Measurements from ENCODE around the gene TRPM7. TPM values are rescaled to one million over a fixed set of nuclear protein-coding genes. Genes with fewer than 3 reads are reported as not detected.

The TRPM7 gene
- total RNA-seq, 1 experiment from 2014 or later = 35.1 TPM

DNA sequence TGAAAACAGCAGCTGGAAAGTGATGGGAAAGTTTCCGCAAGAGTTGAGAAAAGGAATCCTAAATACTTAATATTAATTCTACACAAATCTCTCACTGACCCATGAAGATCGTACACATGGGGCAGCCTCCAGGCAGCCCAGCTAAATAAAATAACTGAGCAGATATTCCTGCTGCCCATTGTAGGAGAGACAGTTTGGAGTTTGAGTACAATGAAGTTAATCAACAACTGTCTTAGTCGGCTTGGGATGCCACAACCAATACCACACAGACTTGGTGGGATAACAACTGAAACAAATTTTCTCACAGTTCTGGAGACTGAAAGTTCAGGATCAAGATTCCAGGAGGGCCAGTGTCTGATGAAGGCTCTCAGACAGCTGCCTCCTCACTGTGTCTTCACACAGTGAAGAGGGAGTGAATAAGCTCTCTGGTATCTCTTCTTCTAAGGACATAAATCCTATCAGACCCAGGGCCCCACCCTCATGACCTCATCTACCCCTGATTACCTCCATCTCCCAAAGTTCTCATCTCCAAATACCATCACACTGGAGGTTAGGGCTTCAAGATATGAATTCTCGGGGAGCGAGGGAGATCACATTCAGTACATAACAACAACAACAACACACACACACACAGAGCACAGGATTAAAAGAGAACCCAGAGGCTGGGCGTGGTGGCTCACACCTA lies 9.7 kb downstream of the TRPM7 start:
- H4K91ac ChIP-seq (ENCODE audit: insufficient read length, low read depth, low read length) = no peak overlapping the region
- H3K9me3 ChIP-seq (ENCODE audit: control insufficient read depth, low read depth, low read length) = no peaks in the 10 kb centered on the region
- no peak overlapping the region for H3K27ac ChIP-seq (ENCODE audit: insufficient read length, low read depth, low read length)
- H3T11ph ChIP-seq (ENCODE audit: low read length) = no peak overlapping the region
- Mint-ChIP-seq H3K9me3 (no peaks in the 10 kb centered on the region; a peak in 1 of 5 replicates), H3K36me3 (ENCODE audit: insufficient read depth in 1 of 3, low read depth in 3 of 3) (peaks cover 5 to 14% (median 6%) of the 10 kb centered on the region in 3 experiments; a peak in 5 of 7 replicates), H3K27me3 (ENCODE audit: low read depth) (no peaks in the 10 kb centered on the region), H3K4me3 (no peak overlapping the region), H3K4me1 (no peaks in the 10 kb centered on the region), H3K27ac (peak overlapping the region in 1 of 3 experiments; percentile 44; a peak in 3 of 7 replicates)
- H3K4me1 ChIP-seq (ENCODE audit: insufficient read depth, low read length) = no peaks in the 10 kb centered on the region
- no peak overlapping the region for H3K9ac ChIP-seq (ENCODE audit: extremely low read depth, insufficient read length, low read length)
- no peak overlapping the region for H3K18ac ChIP-seq (ENCODE audit: insufficient read length, low read depth, low read length)
- H2BK5ac ChIP-seq (ENCODE audit: insufficient read length, low read length) = no peak overlapping the region
- peaks cover 17% of the 10 kb centered on the region; the same call in 1 of the 2 replicates for H3K79me2 ChIP-seq (ENCODE audit: insufficient read depth, low read length)
- DNase-seq = no peak
- H4K20me1 ChIP-seq (ENCODE audit: control insufficient read depth, insufficient read depth, insufficient read length) = no peaks in the 10 kb centered on the region
- TF ChIP-seq, protein P1, sequence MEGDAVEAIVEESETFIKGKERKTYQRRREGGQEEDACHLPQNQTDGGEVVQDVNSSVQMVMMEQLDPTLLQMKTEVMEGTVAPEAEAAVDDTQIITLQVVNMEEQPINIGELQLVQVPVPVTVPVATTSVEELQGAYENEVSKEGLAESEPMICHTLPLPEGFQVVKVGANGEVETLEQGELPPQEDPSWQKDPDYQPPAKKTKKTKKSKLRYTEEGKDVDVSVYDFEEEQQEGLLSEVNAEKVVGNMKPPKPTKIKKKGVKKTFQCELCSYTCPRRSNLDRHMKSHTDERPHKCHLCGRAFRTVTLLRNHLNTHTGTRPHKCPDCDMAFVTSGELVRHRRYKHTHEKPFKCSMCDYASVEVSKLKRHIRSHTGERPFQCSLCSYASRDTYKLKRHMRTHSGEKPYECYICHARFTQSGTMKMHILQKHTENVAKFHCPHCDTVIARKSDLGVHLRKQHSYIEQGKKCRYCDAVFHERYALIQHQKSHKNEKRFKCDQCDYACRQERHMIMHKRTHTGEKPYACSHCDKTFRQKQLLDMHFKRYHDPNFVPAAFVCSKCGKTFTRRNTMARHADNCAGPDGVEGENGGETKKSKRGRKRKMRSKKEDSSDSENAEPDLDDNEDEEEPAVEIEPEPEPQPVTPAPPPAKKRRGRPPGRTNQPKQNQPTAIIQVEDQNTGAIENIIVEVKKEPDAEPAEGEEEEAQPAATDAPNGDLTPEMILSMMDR (conservative IDR thresholded peaks at IDR 0.05) = no peak
- no peak overlapping the region for H2BK12ac ChIP-seq (ENCODE audit: insufficient read length, low read depth, low read length)
- H3K27me3 ChIP-seq (ENCODE audit: insufficient read depth, low read length) = no peaks in the 10 kb centered on the region
- no peak overlapping the region for H3K14ac ChIP-seq (ENCODE audit: insufficient read depth, low read length)
- H4K5ac ChIP-seq (ENCODE audit: insufficient read length, low read depth, low read length) = no peak overlapping the region
- H4K8ac ChIP-seq (replicated peaks; ENCODE audit: insufficient read length, low read depth, low read length) = no peak overlapping the region
- H3K4ac ChIP-seq (ENCODE audit: low read depth, low read length) = no peak overlapping the region
- no peak overlapping the region for H2BK120ac ChIP-seq (ENCODE audit: low read depth, low read length, poor library complexity, severe bottlenecking)
- no peak overlapping the region for H2BK20ac ChIP-seq (ENCODE audit: low read depth, low read length, poor library complexity, severe bottlenecking)
- H3K23me2 ChIP-seq (ENCODE audit: insufficient read length, low read depth, low read length, poor library complexity, severe bottlenecking) = no peaks in the 10 kb centered on the region
- no CpG with 5 or more reads among the region's 6 CpGs for WGBS (ENCODE audit: extremely low coverage, insufficient read length, low lambda C conversion rate)
- H2BK15ac ChIP-seq (ENCODE audit: low read depth, low read length) = no peak overlapping the region
- no peak overlapping the region for H2AFZ ChIP-seq (ENCODE audit: low read length)
- H3K23ac ChIP-seq (ENCODE audit: insufficient read length, low read depth, low read length) = no peak overlapping the region
- H3K4me2 ChIP-seq (ENCODE audit: insufficient read depth, insufficient read length, low read length) = no peak overlapping the region
- H3K79me1 ChIP-seq (ENCODE audit: insufficient read depth, low read depth, low read length, poor library complexity, severe bottlenecking) = peaks cover 4% of the 10 kb centered on the region
- H2AK5ac ChIP-seq (ENCODE audit: insufficient read length, low read length) = no peak overlapping the region
- no peak overlapping the region for H3K56ac ChIP-seq (ENCODE audit: insufficient read length, low read depth, low read length)
